Epithelial cell of prostate (primary cell): ENCODE results near the gene LRIG1.
"Not testable (repeated sequence)": the region's sequence is repeated elsewhere in the genome, so short reads cannot be mapped to it uniquely, and the experiment has no call there.

Experiments used
- DNase-seq: peaks from one replicate; pipeline ENCODE4 v3.0.0-alpha.2; 2011; ENCODE audit warnings: low read depth, low spot score
- H3K27ac ChIP-seq: fragments of 450-650 bp; 2 replicates; pipeline ENCODE4 v1.5.1; 2017; ENCODE audit warnings: mild to moderate bottlenecking

LRIG1 gene

GRCh38 chr3:66427352-66427751 lies 73.5 kb downstream of the LRIG1 start:
- H3K27ac ChIP-seq: no peak overlapping the region
- no peak for DNase-seq

GRCh38 chr3:66426135-66426534 lies 74.7 kb downstream of the LRIG1 start:
- no peak overlapping the region for H3K27ac ChIP-seq
- no peak for DNase-seq

- H3K27ac ChIP-seq: no peak overlapping the region
- no peak for DNase-seq
Measured at GRCh38 chr3:66425576-66426114, 75.2 kb downstream of the LRIG1 start.

- DNase-seq: no peak
- H3K27ac ChIP-seq: no peak overlapping the region
Measured at GRCh38 chr3:66425032-66425431, 75.8 kb downstream of the LRIG1 start.

- no peak for DNase-seq
- H3K27ac ChIP-seq: no peak overlapping the region
Measured at GRCh38 chr3:66423791-66424190, 77.0 kb downstream of the LRIG1 start.

GRCh38 chr3:66421893-66422292 lies 78.9 kb downstream of the LRIG1 start:
- not testable (repeated sequence) for DNase-seq, H3K27ac ChIP-seq

- not testable (repeated sequence) for H3K27ac ChIP-seq
Measured at GRCh38 chr3:66421144-66421543, 79.7 kb downstream of the LRIG1 start.

GRCh38 chr3:66419036-66419435 lies 81.8 kb downstream of the LRIG1 start:
- H3K27ac ChIP-seq: no peak overlapping the region
- DNase-seq: no peak

More at GRCh38 chr3:66421144-66421543, 79.7 kb downstream of the LRIG1 start:
- DNase-seq: not testable (repeated sequence)

- DNase-seq: no peak
- no peak overlapping the region for H3K27ac ChIP-seq
Measured at GRCh38 chr3:66418475-66418931, 82.3 kb downstream of the LRIG1 start.

- H3K27ac ChIP-seq: no peak overlapping the region
- DNase-seq: no peak
Measured at GRCh38 chr3:66416556-66417304, 84.1 kb downstream of the LRIG1 start.

GRCh38 chr3:66415867-66416428 lies 84.9 kb downstream of the LRIG1 start:
- H3K27ac ChIP-seq: no peak overlapping the region
- no peak for DNase-seq

GRCh38 chr3:66414846-66415245 lies 86.0 kb downstream of the LRIG1 start:
- H3K27ac ChIP-seq: no peak overlapping the region

GRCh38 chr3:66413151-66413751 lies 87.6 kb downstream of the LRIG1 start:
- DNase-seq: no peak
- H3K27ac ChIP-seq: no peak overlapping the region

More at GRCh38 chr3:66414846-66415245, 86.0 kb downstream of the LRIG1 start:
- DNase-seq: no peak

- no peak overlapping the region for H3K27ac ChIP-seq
- DNase-seq: no peak
Measured at GRCh38 chr3:66411961-66412887, 88.6 kb downstream of the LRIG1 start.

- no peak for DNase-seq
- no peak overlapping the region for H3K27ac ChIP-seq
Measured at GRCh38 chr3:66411474-66411873, 89.3 kb downstream of the LRIG1 start.

GRCh38 chr3:66410976-66411375 lies 89.8 kb downstream of the LRIG1 start:
- no peak for DNase-seq
- no peak overlapping the region for H3K27ac ChIP-seq

GRCh38 chr3:66409771-66410754 lies 90.8 kb downstream of the LRIG1 start:
- no peak overlapping the region for H3K27ac ChIP-seq
- DNase-seq: no peak

- no peak for DNase-seq
- no peak overlapping the region for H3K27ac ChIP-seq
Measured at GRCh38 chr3:66407611-66408218, 93.1 kb downstream of the LRIG1 start.
